GM12878 (cell line): ENCODE data around the gene HDHD3. TPM values are rescaled to one million over a fixed set of nuclear protein-coding genes. Genes with fewer than 3 reads are reported as not detected.

Experiments used
- ATF3 ChIP-seq: IDR thresholded peaks from 2 replicates; pipeline ENCODE4 v1.6.1; 2011; ENCODE audit warnings: low read depth, mild to moderate bottlenecking, low read length, moderate library complexity, borderline replicate concordance; ENCODE audit errors: extremely low read depth
- CBFB ChIP-seq: IDR thresholded peaks from 2 replicates; pipeline ENCODE4 v1.6.1; 2016; ENCODE audit warnings: antibody characterized with exemption, low read depth
- CHD1 ChIP-seq: IDR thresholded peaks from 2 replicates; pipeline ENCODE4 v1.6.1; 2012; ENCODE audit warnings: low read depth, low read length, improper control_type of control experiment
- ETV6 ChIP-seq, 2 experiments: fragments of 450-650 bp in 1 of 2; IDR thresholded peaks in 1 of 2; conservative IDR thresholded peaks in 1 of 2; 2 replicates each; pipeline ENCODE4 v1.6.1; 2014; ENCODE audit warnings: antibody characterized with exemption in 1 of 2, borderline replicate concordance in 1 of 2, low read depth in 1 of 2, mild to moderate bottlenecking in 1 of 2, moderate library complexity in 1 of 2
- EZH2 ChIP-seq: IDR thresholded peaks from 2 replicates; pipeline ENCODE4 v1.6.1; 2012; ENCODE audit warnings: low read depth, mild to moderate bottlenecking, control low read depth, inconsistent platforms, low read length, borderline replicate concordance; ENCODE audit not compliant: control insufficient read depth
- GATAD2B ChIP-seq: fragments of 450-650 bp; conservative IDR thresholded peaks from 2 replicates; pipeline ENCODE4 v1.6.1; 2017; ENCODE audit warnings: low read depth, mild to moderate bottlenecking, moderate library complexity
- MEF2A ChIP-seq: IDR thresholded peaks from 2 replicates; pipeline ENCODE4 v1.6.1; 2011; ENCODE audit warnings: low read depth, mild to moderate bottlenecking, low read length, moderate library complexity; ENCODE audit not compliant: insufficient read depth
- MTA2 ChIP-seq: fragments of 450-650 bp; IDR thresholded peaks from 2 replicates; pipeline ENCODE4 v1.6.1; 2016; ENCODE audit warnings: low read depth, mild to moderate bottlenecking, moderate library complexity
- NBN ChIP-seq: fragments of 450-650 bp; IDR thresholded peaks from 2 replicates; pipeline ENCODE4 v1.6.1; 2016
- NKRF ChIP-seq: fragments of 450-650 bp; conservative IDR thresholded peaks from 2 replicates; pipeline ENCODE4 v1.6.1; 2017; ENCODE audit warnings: mild to moderate bottlenecking, moderate library complexity
- POU2F2 ChIP-seq: IDR thresholded peaks from 3 replicates; pipeline ENCODE4 v1.6.1; 2011; ENCODE audit warnings: low read depth, mild to moderate bottlenecking, low read length, borderline replicate concordance
- RBBP5 ChIP-seq: fragments of 200-600 bp; sonication (generic); conservative IDR thresholded peaks from 2 replicates; pipeline ENCODE4 v1.6.1; 2016
- RUNX3 ChIP-seq: IDR thresholded peaks from 2 replicates; pipeline ENCODE4 v1.6.1; 2012; ENCODE audit warnings: low read length, inconsistent platforms
- SIN3A ChIP-seq: IDR thresholded peaks from 2 replicates; pipeline ENCODE4 v1.6.1; 2012; ENCODE audit warnings: low read depth, low read length, improper control_type of control experiment
- SMARCA5 ChIP-seq: fragments of 450-650 bp; IDR thresholded peaks from 2 replicates; pipeline ENCODE4 v1.6.1; 2017; ENCODE audit warnings: mild to moderate bottlenecking
- TAF1 ChIP-seq: IDR thresholded peaks from 2 replicates; pipeline ENCODE4 v1.6.1; 2011; ENCODE audit warnings: mild to moderate bottlenecking, low read depth, low read length, borderline replicate concordance
- ZBED1 ChIP-seq: IDR thresholded peaks from 2 replicates; pipeline ENCODE4 v1.6.1; 2016; ENCODE audit warnings: borderline replicate concordance
- ZNF24 ChIP-seq: fragments of 450-650 bp; IDR thresholded peaks from 2 replicates; pipeline ENCODE4 v1.6.1; 2017; ENCODE audit warnings: antibody characterized with exemption, mild to moderate bottlenecking
- polyA plus RNA-seq, 11 experiments: library from polyadenylated mRNA; depleted of rRNA in 4 of 11; unstranded in 6 of 11; stranded (reverse) in 5 of 11; fragments of >200 nt; fragmentation: Nextera tagmentation in 4 of 11; fragmentation: Illumina TruSeq in 1 of 11; extraction: Ambion mirVana in 4 of 11; extraction: Trizol in 1 of 11; gene quantifications; 1 replicate in 1 of 11; 2 replicates in 10 of 11; pipeline versions ENCODE4 v1.2.1 to v1.2.3, GENCODE V29; 2011 to 2016; ENCODE audit warnings: inconsistent platforms in 2 of 11, missing spikeins in 2 of 11, low read depth in 1 of 11
- total RNA-seq, 4 experiments: library from RNA; depleted of rRNA in 3 of 4; stranded (reverse); fragments of >200 nt in 3 of 4; fragmentation: Illumina TruSeq in 1 of 4; extraction: Trizol in 1 of 4; gene quantifications; 2 replicates each; pipeline versions ENCODE4 v1.2.1 to v1.2.3, GENCODE V29; 2013 to 2021
- TF ChIP-seq, protein P1 (sequence below): IDR thresholded peaks from 2 replicates; pipeline ENCODE4 v1.6.1; 2012; ENCODE audit warnings: low read depth, low read length, improper control_type of control experiment
- TF ChIP-seq, protein P2 (sequence below): IDR thresholded peaks from 2 replicates; pipeline ENCODE4 v1.6.1; 2011; ENCODE audit warnings: mild to moderate bottlenecking, low read depth, low read length, moderate library complexity; ENCODE audit not compliant: insufficient replicate concordance
- TF ChIP-seq, protein P3 (sequence below): fragments of 450-650 bp; formaldehyde crosslinking; IDR thresholded peaks from 2 replicates; pipeline ENCODE4 v1.4.0; 2020; ENCODE audit warnings: mild to moderate bottlenecking, moderate library complexity

Gene HDHD3
- total and polyA plus RNA-seq, 10 of the 15 experiments (the other 5 are each of a cell fraction or from before 2014, with no cell fraction given): 1.3 to 29.4 (median 17.9) TPM

GRCh38 chr9:113376634-113377567 lies at the start of gene HDHD3 (continued):
- TF ChIP-seq RUNX3: 0 out of 2 replicates have a peak, but pooled peaks have one; percentile 28
- TF ChIP-seq ZBED1: no peak
- TF ChIP-seq, protein P1, sequence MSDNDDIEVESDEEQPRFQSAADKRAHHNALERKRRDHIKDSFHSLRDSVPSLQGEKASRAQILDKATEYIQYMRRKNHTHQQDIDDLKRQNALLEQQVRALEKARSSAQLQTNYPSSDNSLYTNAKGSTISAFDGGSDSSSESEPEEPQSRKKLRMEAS: no peak
- TF ChIP-seq NBN: peak; percentile 67; the same call in 1 of the 2 replicates
- no peak for TF ChIP-seq ATF3
- TF ChIP-seq ETV6 (conservative IDR thresholded peaks at IDR 0.05 in 1 of 2, IDR thresholded peaks at IDR 0.05 in 1 of 2; ENCODE audit: borderline replicate concordance in 1 of 2, low read depth in 1 of 2): no peak
- TF ChIP-seq SIN3A: no peak
- TF ChIP-seq, protein P2, sequence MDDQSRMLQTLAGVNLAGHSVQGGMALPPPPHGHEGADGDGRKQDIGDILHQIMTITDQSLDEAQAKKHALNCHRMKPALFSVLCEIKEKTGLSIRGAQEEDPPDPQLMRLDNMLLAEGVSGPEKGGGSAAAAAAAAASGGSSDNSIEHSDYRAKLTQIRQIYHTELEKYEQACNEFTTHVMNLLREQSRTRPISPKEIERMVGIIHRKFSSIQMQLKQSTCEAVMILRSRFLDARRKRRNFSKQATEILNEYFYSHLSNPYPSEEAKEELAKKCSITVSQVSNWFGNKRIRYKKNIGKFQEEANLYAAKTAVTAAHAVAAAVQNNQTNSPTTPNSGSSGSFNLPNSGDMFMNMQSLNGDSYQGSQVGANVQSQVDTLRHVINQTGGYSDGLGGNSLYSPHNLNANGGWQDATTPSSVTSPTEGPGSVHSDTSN: no peak
- TF ChIP-seq MTA2: no peak
- no peak for TF ChIP-seq MEF2A
- peak; percentile 54 for TF ChIP-seq GATAD2B
- TF ChIP-seq NKRF: peak; percentile 65; the same call in 1 of the 2 replicates
- no peak for TF ChIP-seq EZH2
- TF ChIP-seq CHD1: no peak
- TF ChIP-seq CBFB: no peak
- TF ChIP-seq, protein P3, sequence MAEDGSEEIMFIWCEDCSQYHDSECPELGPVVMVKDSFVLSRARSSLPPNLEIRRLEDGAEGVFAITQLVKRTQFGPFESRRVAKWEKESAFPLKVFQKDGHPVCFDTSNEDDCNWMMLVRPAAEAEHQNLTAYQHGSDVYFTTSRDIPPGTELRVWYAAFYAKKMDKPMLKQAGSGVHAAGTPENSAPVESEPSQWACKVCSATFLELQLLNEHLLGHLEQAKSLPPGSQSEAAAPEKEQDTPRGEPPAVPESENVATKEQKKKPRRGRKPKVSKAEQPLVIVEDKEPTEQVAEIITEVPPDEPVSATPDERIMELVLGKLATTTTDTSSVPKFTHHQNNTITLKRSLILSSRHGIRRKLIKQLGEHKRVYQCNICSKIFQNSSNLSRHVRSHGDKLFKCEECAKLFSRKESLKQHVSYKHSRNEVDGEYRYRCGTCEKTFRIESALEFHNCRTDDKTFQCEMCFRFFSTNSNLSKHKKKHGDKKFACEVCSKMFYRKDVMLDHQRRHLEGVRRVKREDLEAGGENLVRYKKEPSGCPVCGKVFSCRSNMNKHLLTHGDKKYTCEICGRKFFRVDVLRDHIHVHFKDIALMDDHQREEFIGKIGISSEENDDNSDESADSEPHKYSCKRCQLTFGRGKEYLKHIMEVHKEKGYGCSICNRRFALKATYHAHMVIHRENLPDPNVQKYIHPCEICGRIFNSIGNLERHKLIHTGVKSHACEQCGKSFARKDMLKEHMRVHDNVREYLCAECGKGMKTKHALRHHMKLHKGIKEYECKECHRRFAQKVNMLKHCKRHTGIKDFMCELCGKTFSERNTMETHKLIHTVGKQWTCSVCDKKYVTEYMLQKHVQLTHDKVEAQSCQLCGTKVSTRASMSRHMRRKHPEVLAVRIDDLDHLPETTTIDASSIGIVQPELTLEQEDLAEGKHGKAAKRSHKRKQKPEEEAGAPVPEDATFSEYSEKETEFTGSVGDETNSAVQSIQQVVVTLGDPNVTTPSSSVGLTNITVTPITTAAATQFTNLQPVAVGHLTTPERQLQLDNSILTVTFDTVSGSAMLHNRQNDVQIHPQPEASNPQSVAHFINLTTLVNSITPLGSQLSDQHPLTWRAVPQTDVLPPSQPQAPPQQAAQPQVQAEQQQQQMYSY: no peak
- peak; percentile 38; the same call in 1 of the 3 replicates for TF ChIP-seq POU2F2
- no peak for TF ChIP-seq RBBP5
- TF ChIP-seq ZNF24: no peak
- TF ChIP-seq SMARCA5: peak; percentile 61; the same call in 1 of the 2 replicates
- peak; percentile 49; the same call in 1 of the 2 replicates for TF ChIP-seq TAF1
